SH-SY5Y (cell line): ENCODE results near the gene LMAN1.

Experiments used
- GATA2 ChIP-seq: IDR thresholded peaks from 2 replicates; pipeline ENCODE4 v1.6.1; 2011; ENCODE audit warnings: mild to moderate bottlenecking, low read depth, low read length
- GATA3 ChIP-seq: IDR thresholded peaks from 2 replicates; pipeline ENCODE4 v1.6.1; 2011; ENCODE audit warnings: low read depth, mild to moderate bottlenecking, low read length, moderate library complexity

GRCh38 chr18:59383851-59384250 lies 24.8 kb upstream of the LMAN1 start:
- TF ChIP-seq GATA3 (no peak), GATA2 (no peak)
